Umbilical cord (tissue), 2 donors: ENCODE data around the gene GDF7. TPM values are rescaled to one million over a fixed set of nuclear protein-coding genes. Genes with fewer than 3 reads are reported as not detected.

Experiments
- DNase-seq: peaks from one replicate; pipeline ENCODE4 v3.0.0-alpha.2; 2015; ENCODE audit warnings: low spot score
- total RNA-seq: library from RNA; depleted of rRNA; stranded (reverse); fragments of >200 nt; gene quantifications from one replicate; pipeline ENCODE4 v1.2.3, GENCODE V29; 2014; ENCODE audit warnings: low replicate concordance; ENCODE audit not compliant: insufficient read depth

GDF7 gene
- total RNA-seq, 1 donor from 2014 or later, result 11.8 TPM

- DNase-seq, result peak; percentile 78
Measured at GRCh38 chr2:20661421-20662307, 5.3 kb upstream of the GDF7 start.

- no peak for DNase-seq
Measured at GRCh38 chr2:20662308-20662937, 4.5 kb upstream of the GDF7 start.

GRCh38 chr2:20663196-20664070 is 3.5 kb upstream of the GDF7 start:
- no peak for DNase-seq

GRCh38 chr2:20664071-20664390 is 2.9 kb upstream of the GDF7 start:
- no peak for DNase-seq

- no peak for DNase-seq
Measured at GRCh38 chr2:20664431-20665242, 2.3 kb upstream of the GDF7 start.

- no peak for DNase-seq
Measured at GRCh38 chr2:20665243-20666004, 1.5 kb upstream of the GDF7 start.

- no peak for DNase-seq
Measured at GRCh38 chr2:20666005-20666303, 990 bp upstream of the GDF7 start.

- DNase-seq, result no peak
Measured at GRCh38 chr2:20667151-20667530, 197 bp downstream of the GDF7 start.

- no peak for DNase-seq
Measured at GRCh38 chr2:20667531-20668401, 822 bp downstream of the GDF7 start.

- DNase-seq, result no peak
Measured at GRCh38 chr2:20668451-20668850, 1.5 kb downstream of the GDF7 start.

- DNase-seq, result no peak
Measured at GRCh38 chr2:20668871-20669475, 2.0 kb downstream of the GDF7 start.

GRCh38 chr2:20669562-20670314 is 2.8 kb downstream of the GDF7 start:
- no peak for DNase-seq

GRCh38 chr2:20670315-20671035 is 3.5 kb downstream of the GDF7 start:
- DNase-seq, result no peak

- no peak for DNase-seq
Measured at GRCh38 chr2:20671036-20671735, 4.2 kb downstream of the GDF7 start.

- DNase-seq, result no peak
Measured at GRCh38 chr2:20671736-20672080, 4.8 kb downstream of the GDF7 start.

- no peak for DNase-seq
Measured at GRCh38 chr2:20672201-20672951, 5.4 kb downstream of the GDF7 start.
